Keratinocyte (primary cell): ENCODE measurements around the gene ASGR1. TPM values are rescaled to one million over a fixed set of nuclear protein-coding genes. Genes with fewer than 3 reads are reported as not detected.

Source experiments
- DNase-seq: peaks from one replicate; pipeline ENCODE4 v3.0.0-alpha.2; 2011; ENCODE audit warnings: low read depth, missing footprints, low spot score
- FAIRE-seq: peaks from 2 replicates; lab custom pipeline; 2011; peaks lifted over from hg19 to GRCh38; lab: Jason Lieb, UNC
- H2AFZ ChIP-seq: 2 replicates; pipeline ENCODE4 v1.6.0; 2012; ENCODE audit warnings: low read length, control low read depth, inconsistent platforms; ENCODE audit not compliant: control insufficient read depth
- H3K27ac ChIP-seq: 2 replicates; pipeline ENCODE4 v1.5.1; 2011; ENCODE audit warnings: low read length; ENCODE audit not compliant: control insufficient read depth, insufficient read depth
- H3K27me3 ChIP-seq: 3 replicates; pipeline ENCODE4 v1.6.0; 2011; ENCODE audit warnings: low read length; ENCODE audit not compliant: control insufficient read depth, insufficient read depth; ENCODE audit errors: extremely low read depth
- H3K36me3 ChIP-seq, 2 experiments: 2 replicates in 1 of 2; 3 replicates in 1 of 2; pipeline ENCODE4 v1.5.1; 2011; ENCODE audit warnings: low read length in 2 of 2, mild to moderate bottlenecking in 1 of 2; ENCODE audit not compliant: control insufficient read depth in 2 of 2, insufficient read depth in 2 of 2; ENCODE audit errors: extremely low read depth in 1 of 2
- H3K4me1 ChIP-seq: 3 replicates; pipeline ENCODE4 v1.5.1; 2011; ENCODE audit warnings: low read length; ENCODE audit not compliant: control insufficient read depth, insufficient read depth; ENCODE audit errors: extremely low read depth
- H3K4me2 ChIP-seq: 3 replicates; pipeline ENCODE4 v1.6.0; 2011; ENCODE audit warnings: low read depth, low read length; ENCODE audit not compliant: control insufficient read depth, insufficient read depth; ENCODE audit errors: extremely low read depth
- H3K4me3 ChIP-seq, 3 experiments: fragments of 200-600 bp in 1 of 3; sonication (generic) in 1 of 3; 2 replicates in 2 of 3; 3 replicates in 1 of 3; pipeline ENCODE4 v1.5.1; 2011 to 2016; ENCODE audit warnings: low read length in 3 of 3, mild to moderate bottlenecking in 3 of 3, control low read depth in 2 of 3, inconsistent platforms in 1 of 3, low read depth in 1 of 3, mixed read lengths in 1 of 3, mixed run types in 1 of 3, moderate library complexity in 1 of 3; ENCODE audit not compliant: control insufficient read depth in 2 of 3, insufficient read depth in 2 of 3; ENCODE audit errors: extremely low read depth in 1 of 3
- H3K79me2 ChIP-seq: 2 replicates; pipeline ENCODE4 v1.6.0; 2012; ENCODE audit warnings: low read length; ENCODE audit not compliant: control insufficient read depth, insufficient read depth
- H3K9ac ChIP-seq: 3 replicates; pipeline ENCODE4 v1.6.0; 2011; ENCODE audit warnings: low read length; ENCODE audit not compliant: control insufficient read depth, insufficient read depth; ENCODE audit errors: extremely low read depth
- H3K9me1 ChIP-seq: 3 replicates; pipeline ENCODE4 v1.6.0; 2011; ENCODE audit warnings: low read length; ENCODE audit not compliant: control insufficient read depth, insufficient read depth; ENCODE audit errors: extremely low read depth
- H3K9me3 ChIP-seq: 2 replicates; pipeline ENCODE4 v1.5.1; 2012; ENCODE audit warnings: low read depth, low read length; ENCODE audit not compliant: control insufficient read depth
- H4K20me1 ChIP-seq: 3 replicates; pipeline ENCODE4 v1.6.0; 2011; ENCODE audit warnings: low read length; ENCODE audit not compliant: control insufficient read depth, insufficient read depth; ENCODE audit errors: extremely low read depth
- EZH2 ChIP-seq: IDR thresholded peaks from one replicate; pipeline ENCODE4 v1.6.1; 2012; ENCODE audit warnings: inconsistent platforms, mild to moderate bottlenecking, low read length, moderate library complexity
- dilution Hi-C: fragments of 300-500 bp; cut with MboI; formaldehyde crosslinking; loops from one replicate; pipeline ENCODE4 v1.7.0; 2020; ENCODE audit warnings: low sequenced_read_pairs; ENCODE audit not compliant: extremely low pct_ligation_motif_present
- polyA minus RNA-seq, 3 experiments: library from RNA; depleted of rRNA, polyadenylated mRNA; stranded (reverse); fragments of >200 nt; gene quantifications; 1 replicate in 1 of 3; 2 replicates in 1 of 3; 3 replicates in 1 of 3; pipeline ENCODE4 v1.2.3, GENCODE V29; 2011
- polyA plus RNA-seq, 5 experiments: library from polyadenylated mRNA; depleted of rRNA in 3 of 5; stranded (reverse) in 3 of 5; stranded (forward) in 1 of 5; unstranded in 1 of 5; fragments of >200 nt; gene quantifications; 1 replicate in 1 of 5; 2 replicates in 3 of 5; 3 replicates in 1 of 5; pipeline versions ENCODE4 v1.2.1 to v1.2.3, GENCODE V29; 2011 to 2012; ENCODE audit warnings: missing spikeins in 2 of 5, low read depth in 1 of 5, low replicate concordance in 1 of 5
- TF ChIP-seq, protein P1 (sequence below), 3 experiments: IDR thresholded peaks in 1 of 3; conservative IDR thresholded peaks in 1 of 3; optimal IDR thresholded peaks in 1 of 3; 2 replicates in 2 of 3; 3 replicates in 1 of 3; pipeline versions ENCODE3 to v1.5.1; 2011; ENCODE audit warnings: low read length in 3 of 3, mild to moderate bottlenecking in 3 of 3, moderate library complexity in 2 of 3, control low read depth in 1 of 3, inconsistent platforms in 1 of 3; ENCODE audit not compliant: insufficient read depth in 2 of 3; ENCODE audit errors: extremely low read depth in 1 of 3

Gene ASGR1, protein sequence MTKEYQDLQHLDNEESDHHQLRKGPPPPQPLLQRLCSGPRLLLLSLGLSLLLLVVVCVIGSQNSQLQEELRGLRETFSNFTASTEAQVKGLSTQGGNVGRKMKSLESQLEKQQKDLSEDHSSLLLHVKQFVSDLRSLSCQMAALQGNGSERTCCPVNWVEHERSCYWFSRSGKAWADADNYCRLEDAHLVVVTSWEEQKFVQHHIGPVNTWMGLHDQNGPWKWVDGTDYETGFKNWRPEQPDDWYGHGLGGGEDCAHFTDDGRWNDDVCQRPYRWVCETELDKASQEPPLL
- polyA plus RNA-seq (0.12 to 0.22 TPM (median 0.18 TPM) in 3 replicates), polyA minus RNA-seq (not detected in 3 replicates)
- 0.91 TPM for polyA plus RNA-seq (2011; ENCODE audit: low read depth)
- 0.08 TPM in 1 of 2 replicates, not detected in the other for polyA plus RNA-seq (2011; cell fraction: cytosol; rRNA removed)
- polyA plus RNA-seq (2011; cell fraction: nucleus; rRNA removed) = 0.96 and 2.1 TPM in 2 replicates
- polyA plus RNA-seq (2012; ENCODE audit: low replicate concordance) = 0.17 and 0.96 TPM in 2 replicates
- not detected for polyA minus RNA-seq (2011; cell fraction: cytosol; rRNA and poly(A)+ RNA removed)
- 0.32 and 1.2 TPM in 2 replicates for polyA minus RNA-seq (2011; cell fraction: nucleus; rRNA and poly(A)+ RNA removed)

GRCh38 chr17:7179317-7180254, at the start of gene ASGR1:
ASGR1 (minus strand) TSS chr17:7179370; CDS start chr17:7178563, 807 bp downstream.
- Histone ChIP-seq H3K4me1 (peaks cover 7% of the 10 kb centered on the region), H3K9me1 (no peaks in the 10 kb centered on the region), H3K9me3 (no peaks in the 10 kb centered on the region), H3K27me3 (peaks cover 22% of the 10 kb centered on the region), H4K20me1 (no peaks in the 10 kb centered on the region), H3K4me2 (peak within 1 kb of the TSS; percentile 61), H3K27ac (no peak within 1 kb of the TSS), H3K36me3 (no peaks in the 10 kb centered on the region), H2AFZ (no peak within 1 kb of the TSS), H3K79me2 (no peaks in the 10 kb centered on the region), H3K4me3 (no peak within 1 kb of the TSS), H3K9ac (no peak within 1 kb of the TSS)
- DNase-seq (no peak), FAIRE-seq (no peak)
- dilution Hi-C loops = no loop called here
- TF ChIP-seq, protein P1, sequence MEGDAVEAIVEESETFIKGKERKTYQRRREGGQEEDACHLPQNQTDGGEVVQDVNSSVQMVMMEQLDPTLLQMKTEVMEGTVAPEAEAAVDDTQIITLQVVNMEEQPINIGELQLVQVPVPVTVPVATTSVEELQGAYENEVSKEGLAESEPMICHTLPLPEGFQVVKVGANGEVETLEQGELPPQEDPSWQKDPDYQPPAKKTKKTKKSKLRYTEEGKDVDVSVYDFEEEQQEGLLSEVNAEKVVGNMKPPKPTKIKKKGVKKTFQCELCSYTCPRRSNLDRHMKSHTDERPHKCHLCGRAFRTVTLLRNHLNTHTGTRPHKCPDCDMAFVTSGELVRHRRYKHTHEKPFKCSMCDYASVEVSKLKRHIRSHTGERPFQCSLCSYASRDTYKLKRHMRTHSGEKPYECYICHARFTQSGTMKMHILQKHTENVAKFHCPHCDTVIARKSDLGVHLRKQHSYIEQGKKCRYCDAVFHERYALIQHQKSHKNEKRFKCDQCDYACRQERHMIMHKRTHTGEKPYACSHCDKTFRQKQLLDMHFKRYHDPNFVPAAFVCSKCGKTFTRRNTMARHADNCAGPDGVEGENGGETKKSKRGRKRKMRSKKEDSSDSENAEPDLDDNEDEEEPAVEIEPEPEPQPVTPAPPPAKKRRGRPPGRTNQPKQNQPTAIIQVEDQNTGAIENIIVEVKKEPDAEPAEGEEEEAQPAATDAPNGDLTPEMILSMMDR (optimal IDR thresholded peaks at IDR 0.05 in 1 of 3, IDR thresholded peaks at IDR 0.05 in 1 of 3, conservative IDR thresholded peaks at IDR 0.05 in 1 of 3; ENCODE audit: extremely low read depth in 1 of 3, insufficient read depth in 2 of 3, low read length in 3 of 3) = no peak
- no peak for TF ChIP-seq EZH2

GRCh38 chr17:7228920-7229319, 49.8 kb upstream of the ASGR1 start:
- H3K79me2 ChIP-seq = peaks cover 37% of the 10 kb centered on the region
- peaks cover 2% of the 10 kb centered on the region for H3K9me1 ChIP-seq
- H3K4me3 ChIP-seq = no peak overlapping the region
- peak overlapping the region; percentile 14 for H3K9ac ChIP-seq
- DNase-seq (no peak), FAIRE-seq (no peak)
- peak overlapping the region; percentile 57 for H3K27ac ChIP-seq
- dilution Hi-C loops = no loop called here
- peaks cover 3% of the 10 kb centered on the region for H4K20me1 ChIP-seq
- peaks cover 25 to 37% of the 10 kb centered on the region in 2 experiments for H3K36me3 ChIP-seq
- H3K27me3 ChIP-seq = no peaks in the 10 kb centered on the region
- no peaks in the 10 kb centered on the region for H3K9me3 ChIP-seq
- no peak for TF ChIP-seq EZH2
- TF ChIP-seq, protein P1 (optimal IDR thresholded peaks at IDR 0.05 in 1 of 3, IDR thresholded peaks at IDR 0.05 in 1 of 3, conservative IDR thresholded peaks at IDR 0.05 in 1 of 3; ENCODE audit: extremely low read depth in 1 of 3, insufficient read depth in 2 of 3, low read length in 3 of 3) = no peak
- H3K4me1 ChIP-seq = peaks cover 28% of the 10 kb centered on the region
- no peak overlapping the region for H3K4me2 ChIP-seq
- H2AFZ ChIP-seq = no peak overlapping the region
